Osteoblast (primary cell): ENCODE data around the gene RRP36. TPM values are rescaled to one million over a fixed set of nuclear protein-coding genes. Genes with fewer than 3 reads are reported as not detected.

Experiments used
- total RNA-seq: library from RNA; depleted of rRNA; stranded (reverse); fragments of >200 nt; gene quantifications from 2 replicates; pipeline ENCODE4 v1.2.3, GENCODE V29; 2012

RRP36 gene
- total RNA-seq, 1 donor = 84.0 TPM

Other genes starting within 250 kb of the RRP36 start
- 9.4 TPM in 2 replicates for gene BICRAL, start 239.6 kb upstream of the RRP36 start, total RNA-seq
- gene RPL7L1, start 142.0 kb upstream of the RRP36 start, total RNA-seq = 112 and 128 TPM in 2 replicates
- not detected in 2 replicates for gene PTCRA, start 105.6 kb upstream of the RRP36 start, total RNA-seq
- gene CNPY3, start 92.1 kb upstream of the RRP36 start, total RNA-seq = 33.3 TPM in 2 replicates
- gene GNMT, start 60.9 kb upstream of the RRP36 start, total RNA-seq = 0.72 and 0.88 TPM in 2 replicates
- 15.3 and 23.5 TPM in 2 replicates for gene PEX6, start 42.4 kb upstream of the RRP36 start, total RNA-seq
- gene PPP2R5D, start 37.1 kb upstream of the RRP36 start, total RNA-seq = 30.8 and 36.8 TPM in 2 replicates
- gene MEA1, start 7.7 kb upstream of the RRP36 start, total RNA-seq = 42.4 and 47.4 TPM in 2 replicates
- 122 and 123 TPM in 2 replicates for gene KLHDC3, start 7.4 kb upstream of the RRP36 start, total RNA-seq
- gene CUL7, start 32.2 kb downstream of the RRP36 start, total RNA-seq = 46.9 and 48.5 TPM in 2 replicates
- gene MRPL2, start 37.8 kb downstream of the RRP36 start, total RNA-seq = 16.2 and 20.6 TPM in 2 replicates
- gene KLC4, start 38.0 kb downstream of the RRP36 start, total RNA-seq = 17.7 and 20.3 TPM in 2 replicates
- gene PTK7, start 54.7 kb downstream of the RRP36 start, total RNA-seq = 183 and 190 TPM in 2 replicates
- 17.7 and 20.6 TPM in 2 replicates for gene SRF, start 149.6 kb downstream of the RRP36 start, total RNA-seq
- gene CUL9, start 160.6 kb downstream of the RRP36 start, total RNA-seq = 34.4 and 34.5 TPM in 2 replicates
- gene DNPH1, start 207.9 kb downstream of the RRP36 start, total RNA-seq = 32.9 and 33.3 TPM in 2 replicates
- under 0.01 TPM in 1 of 2 replicates, not detected in the other for gene TTBK1, start 221.9 kb downstream of the RRP36 start, total RNA-seq